Esophagus muscularis mucosa (tissue), 4 donors: ENCODE data around the gene TLE4.

Experiments
- EP300 ChIP-seq: sonication (generic); formaldehyde crosslinking; IDR thresholded peaks from one replicate; pipeline ENCODE4 v1.6.1; 2017; ENCODE audit warnings: antibody characterized with exemption
- POLR2A ChIP-seq: fragments of 450-650 bp; IDR thresholded peaks from one replicate; pipeline ENCODE4 v1.6.1; 2017; ENCODE audit warnings: antibody characterized with exemption, moderate library complexity, mild to moderate bottlenecking, low read depth
- POLR2AphosphoS5 ChIP-seq, 2 donors: sonication (generic); formaldehyde crosslinking; IDR thresholded peaks; one replicate each; pipeline ENCODE4 v1.6.1; 2017; ENCODE audit warnings: antibody characterized with exemption in 2 of 2
- TF ChIP-seq, protein P1 (sequence below), 3 experiments: fragments of 200-600 bp in 2 of 3; fragments of 450-650 bp in 1 of 3; sonication (generic) in 2 of 3; IDR thresholded peaks; one replicate each; pipeline ENCODE4 v1.5.1; 2017 to 2019; ENCODE audit warnings: antibody characterized with exemption in 3 of 3, mild to moderate bottlenecking in 2 of 3, moderate library complexity in 1 of 3

GRCh38 chr9:79681576-79681975, 109.8 kb downstream of the TLE4 start:
- TF ChIP-seq POLR2AphosphoS5 (IDR thresholded peaks at IDR 0.05) = no peak
- TF ChIP-seq, protein P1, sequence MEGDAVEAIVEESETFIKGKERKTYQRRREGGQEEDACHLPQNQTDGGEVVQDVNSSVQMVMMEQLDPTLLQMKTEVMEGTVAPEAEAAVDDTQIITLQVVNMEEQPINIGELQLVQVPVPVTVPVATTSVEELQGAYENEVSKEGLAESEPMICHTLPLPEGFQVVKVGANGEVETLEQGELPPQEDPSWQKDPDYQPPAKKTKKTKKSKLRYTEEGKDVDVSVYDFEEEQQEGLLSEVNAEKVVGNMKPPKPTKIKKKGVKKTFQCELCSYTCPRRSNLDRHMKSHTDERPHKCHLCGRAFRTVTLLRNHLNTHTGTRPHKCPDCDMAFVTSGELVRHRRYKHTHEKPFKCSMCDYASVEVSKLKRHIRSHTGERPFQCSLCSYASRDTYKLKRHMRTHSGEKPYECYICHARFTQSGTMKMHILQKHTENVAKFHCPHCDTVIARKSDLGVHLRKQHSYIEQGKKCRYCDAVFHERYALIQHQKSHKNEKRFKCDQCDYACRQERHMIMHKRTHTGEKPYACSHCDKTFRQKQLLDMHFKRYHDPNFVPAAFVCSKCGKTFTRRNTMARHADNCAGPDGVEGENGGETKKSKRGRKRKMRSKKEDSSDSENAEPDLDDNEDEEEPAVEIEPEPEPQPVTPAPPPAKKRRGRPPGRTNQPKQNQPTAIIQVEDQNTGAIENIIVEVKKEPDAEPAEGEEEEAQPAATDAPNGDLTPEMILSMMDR (IDR thresholded peaks at IDR 0.05) = no peak
- TF ChIP-seq POLR2A = no peak
- TF ChIP-seq EP300 = no peak
